ENCODE results near the gene GABRA5.
"Not testable (repeated sequence)": the region's sequence is repeated elsewhere in the genome, so short reads cannot be mapped to it uniquely, and the experiment has no call there.

The GABRA5 gene

DNA sequence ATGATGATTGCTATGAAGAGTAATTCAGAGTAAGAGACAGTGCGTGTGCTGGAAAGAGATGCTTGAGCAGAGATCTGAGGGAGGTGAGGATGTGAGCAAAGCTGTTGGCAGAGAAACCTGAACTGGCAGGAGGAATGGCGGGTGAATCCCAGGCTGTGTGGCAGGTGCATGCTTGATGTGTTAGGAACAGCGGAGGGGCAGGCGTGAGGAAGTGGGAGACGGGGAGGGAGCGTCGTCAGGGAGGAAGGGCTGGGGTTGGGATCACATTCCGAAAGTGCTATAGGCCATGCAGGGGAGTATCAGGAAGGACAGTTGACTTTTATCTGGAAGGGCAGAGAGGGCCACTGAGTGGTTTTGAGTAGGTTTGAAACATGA is 8.6 kb downstream of the GABRA5 start:
- no peak for DNase-seq (ENCODE audit: low spot score)

DNA sequence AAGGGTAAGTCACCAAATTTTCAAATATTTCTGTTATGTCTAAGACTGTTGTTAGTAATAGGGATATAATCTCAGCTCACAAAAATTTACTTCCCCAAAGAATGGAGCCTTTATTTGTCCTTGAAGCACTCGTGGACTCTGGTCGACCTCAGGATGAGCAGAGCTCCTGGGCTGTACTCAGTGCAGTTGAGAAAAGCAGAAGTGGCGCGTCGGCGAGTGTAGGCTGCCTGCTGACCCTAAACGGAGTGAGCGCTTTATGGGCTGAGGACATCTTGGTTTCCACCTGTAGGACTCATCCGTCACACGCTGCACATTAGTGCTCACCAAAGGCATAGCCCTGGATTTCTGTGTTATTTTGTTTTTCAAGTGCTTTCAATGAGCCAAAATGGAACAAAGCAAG is 11.0 kb downstream of the GABRA5 start:
- no peak for DNase-seq (ENCODE audit: low spot score)

DNA sequence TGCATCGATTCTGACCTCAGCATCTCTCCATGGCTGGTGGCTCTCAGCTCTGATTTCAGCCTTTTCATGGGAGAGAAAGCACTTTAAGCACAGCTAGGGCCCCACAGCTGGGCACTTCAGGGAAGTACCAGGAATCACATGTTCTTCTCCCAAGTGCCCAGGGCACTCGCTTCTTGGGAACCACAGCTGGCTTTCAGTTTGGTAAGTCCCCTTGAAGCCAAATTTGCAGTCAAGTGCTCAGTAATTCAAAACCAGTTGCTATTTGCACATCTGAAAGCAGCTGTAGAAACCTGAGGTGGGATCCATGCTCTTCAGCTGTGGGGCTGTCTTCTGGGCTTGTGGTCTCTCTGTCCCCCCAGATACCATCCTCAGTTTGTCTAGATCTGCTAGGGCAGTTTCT is 12.8 kb downstream of the GABRA5 start:
- DNase-seq (ENCODE audit: low spot score), result no peak

- no peak for DNase-seq (ENCODE audit: low spot score)
These were observed 15.2 kb downstream of the GABRA5 start for GRCh38 chr15:26882112-26882511.

DNA sequence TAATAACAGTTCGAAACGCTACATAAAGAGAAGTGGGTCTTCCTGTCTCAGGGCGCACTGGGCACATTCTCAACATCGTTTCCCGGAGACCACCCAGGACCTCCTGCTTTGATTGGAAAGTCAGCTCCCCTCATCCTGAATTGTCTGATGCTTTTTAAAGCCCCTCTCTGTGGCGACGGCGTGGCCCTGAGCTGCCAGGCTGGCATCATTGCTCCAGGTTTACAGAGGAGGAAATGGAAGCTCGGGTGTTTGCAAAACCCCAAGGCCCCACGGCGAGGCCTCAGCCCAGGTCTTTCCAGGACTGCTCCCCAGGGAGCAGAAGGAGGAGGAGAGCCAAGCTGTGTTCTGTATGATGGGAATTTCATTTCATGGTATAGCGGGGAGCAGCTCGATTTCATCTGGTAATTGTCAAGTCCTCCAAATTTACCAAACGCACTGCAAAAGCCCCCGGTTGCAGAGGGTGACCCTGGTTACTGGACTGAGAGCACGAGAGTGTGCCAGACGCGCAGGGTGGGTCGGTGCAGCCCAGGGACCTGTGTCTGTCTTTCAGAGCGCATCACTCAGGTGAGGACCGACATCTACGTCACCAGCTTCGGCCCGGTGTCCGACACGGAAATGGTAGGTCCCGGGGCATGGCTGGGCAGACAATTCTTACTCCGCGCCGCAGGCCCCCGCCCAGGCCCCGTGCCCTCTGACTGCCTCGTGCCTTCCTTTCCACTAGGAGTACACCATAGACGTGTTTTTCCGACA is 15.9 kb downstream of the GABRA5 start:
- no peak for DNase-seq (ENCODE audit: low spot score)

DNA sequence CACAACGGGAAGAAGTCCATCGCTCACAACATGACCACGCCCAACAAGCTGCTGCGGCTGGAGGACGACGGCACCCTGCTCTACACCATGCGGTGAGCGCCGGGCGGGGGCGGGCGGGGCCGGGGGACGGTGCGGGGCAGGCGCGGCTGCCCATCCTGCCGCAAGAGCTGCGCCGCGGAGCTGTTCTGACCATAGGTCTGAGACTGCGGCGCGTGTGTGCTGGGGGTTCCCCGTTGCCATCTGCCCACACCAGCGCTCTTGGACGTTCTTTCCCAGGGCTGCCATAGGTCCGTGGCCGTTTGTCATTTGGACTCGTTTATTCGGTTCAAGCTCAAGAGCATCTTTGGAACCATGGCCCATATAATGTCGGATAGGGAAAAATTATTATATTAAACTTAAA is 16.6 kb downstream of the GABRA5 start:
- no peak for DNase-seq (ENCODE audit: low spot score)

GRCh38 chr15:26886566-26886965 is 19.7 kb downstream of the GABRA5 start:
- DNase-seq (ENCODE audit: low spot score), result no peak

DNA sequence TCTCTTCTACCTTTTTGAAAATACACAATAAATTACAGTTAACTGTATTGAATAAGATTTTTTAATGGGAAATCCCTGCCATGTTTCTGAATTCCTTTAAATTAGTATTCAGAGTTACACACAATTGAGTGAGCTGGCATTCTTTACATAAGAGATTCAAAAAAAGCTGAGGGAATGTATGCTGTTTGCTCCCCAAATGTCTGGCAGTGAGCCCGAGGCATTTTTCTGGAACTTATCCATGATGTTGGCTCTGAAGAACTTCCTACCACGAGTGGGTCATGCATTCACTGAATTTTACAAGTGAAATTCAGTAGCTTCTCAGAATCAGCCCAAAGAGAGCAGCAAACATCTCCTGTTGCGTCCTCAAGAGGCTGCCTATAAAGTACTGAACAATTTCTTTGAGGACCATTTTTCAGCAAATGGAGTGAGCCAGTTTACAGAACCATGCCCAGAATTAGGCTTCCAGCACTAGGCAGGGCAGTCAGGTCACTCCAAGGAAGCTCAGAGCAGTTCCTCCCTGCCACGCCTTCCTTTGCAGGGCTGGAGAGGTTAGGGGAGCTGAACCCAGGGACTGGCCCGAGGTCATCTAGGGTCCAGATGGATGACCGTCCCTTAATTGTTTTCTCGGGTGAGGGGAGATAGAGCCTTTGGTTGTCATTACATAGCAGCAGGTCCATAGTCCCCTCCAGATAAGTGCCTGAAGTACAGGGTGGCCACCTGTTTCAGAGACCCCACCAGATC is 21.2 kb downstream of the GABRA5 start:
- no peak for DNase-seq (ENCODE audit: low spot score)

DNA sequence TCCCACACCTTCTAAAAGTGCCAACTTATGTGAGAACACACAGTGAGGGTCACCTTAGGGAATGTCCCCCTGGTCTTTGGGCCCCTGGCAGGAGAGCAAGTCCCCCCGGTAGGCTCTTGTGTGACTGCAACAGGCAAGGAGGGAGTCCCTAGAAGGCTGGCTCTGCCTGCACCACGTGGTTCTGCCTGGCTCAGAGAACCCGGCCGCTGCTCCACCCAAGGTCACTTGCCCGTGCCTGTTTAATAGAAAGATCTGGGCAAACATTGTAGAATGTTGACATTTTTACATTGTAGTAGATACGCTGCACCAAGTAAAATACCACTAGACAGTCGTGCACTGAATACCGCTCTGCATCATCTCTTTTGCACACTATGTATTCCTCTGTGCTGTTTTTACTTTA is 21.9 kb downstream of the GABRA5 start:
- DNase-seq (ENCODE audit: low spot score), result no peak

DNA sequence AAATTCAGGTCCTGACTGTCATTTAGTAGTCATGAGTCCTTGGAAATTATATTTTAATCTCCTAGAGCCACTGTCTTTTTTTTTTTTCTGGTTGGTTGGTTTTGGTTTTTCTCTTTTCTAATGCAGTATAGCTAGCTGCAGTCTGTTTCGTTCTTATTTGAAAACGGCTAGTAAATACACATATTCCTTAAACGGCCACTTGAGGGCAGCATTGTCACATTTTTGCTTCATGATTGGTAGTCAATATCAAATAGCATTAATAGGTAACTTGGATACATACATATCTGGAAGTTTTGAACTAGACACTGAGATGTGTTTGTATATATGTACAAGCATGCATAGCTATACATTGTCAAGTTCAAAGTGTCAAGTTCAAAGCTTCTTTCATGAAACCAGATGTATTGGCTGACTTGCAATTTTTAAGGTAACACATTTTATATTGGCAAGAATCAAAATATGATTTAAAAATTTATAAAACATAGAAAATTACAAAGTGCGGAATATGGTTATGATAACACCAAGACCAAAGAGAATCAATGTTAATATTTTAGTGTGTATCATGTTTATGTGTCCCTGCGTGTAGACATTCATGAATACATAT is 22.5 kb downstream of the GABRA5 start:
- DNase-seq (ENCODE audit: low spot score), result peak; percentile 69

GRCh38 chr15:26890451-26890850 is 23.6 kb downstream of the GABRA5 start:
- no peak for DNase-seq (ENCODE audit: low spot score)

DNA sequence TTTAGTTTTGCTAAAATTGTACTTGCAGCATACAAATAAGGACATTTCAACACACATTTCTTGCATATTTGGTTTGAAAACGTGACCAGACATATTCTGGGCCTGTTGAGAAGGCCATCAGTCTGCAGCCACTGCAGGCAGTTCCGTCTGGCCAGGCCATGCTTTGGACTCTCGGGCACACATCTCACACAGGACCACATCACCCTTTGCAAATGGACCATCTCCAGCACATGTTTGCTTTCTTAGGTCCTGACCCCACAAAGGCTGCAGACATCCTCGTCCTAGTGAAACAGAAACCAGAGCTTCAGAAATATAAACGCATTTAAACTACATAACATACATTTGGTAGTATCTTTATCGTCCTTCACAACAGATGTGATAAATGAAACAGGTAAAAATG is 24.1 kb downstream of the GABRA5 start:
- no peak for DNase-seq (ENCODE audit: low spot score)

DNA sequence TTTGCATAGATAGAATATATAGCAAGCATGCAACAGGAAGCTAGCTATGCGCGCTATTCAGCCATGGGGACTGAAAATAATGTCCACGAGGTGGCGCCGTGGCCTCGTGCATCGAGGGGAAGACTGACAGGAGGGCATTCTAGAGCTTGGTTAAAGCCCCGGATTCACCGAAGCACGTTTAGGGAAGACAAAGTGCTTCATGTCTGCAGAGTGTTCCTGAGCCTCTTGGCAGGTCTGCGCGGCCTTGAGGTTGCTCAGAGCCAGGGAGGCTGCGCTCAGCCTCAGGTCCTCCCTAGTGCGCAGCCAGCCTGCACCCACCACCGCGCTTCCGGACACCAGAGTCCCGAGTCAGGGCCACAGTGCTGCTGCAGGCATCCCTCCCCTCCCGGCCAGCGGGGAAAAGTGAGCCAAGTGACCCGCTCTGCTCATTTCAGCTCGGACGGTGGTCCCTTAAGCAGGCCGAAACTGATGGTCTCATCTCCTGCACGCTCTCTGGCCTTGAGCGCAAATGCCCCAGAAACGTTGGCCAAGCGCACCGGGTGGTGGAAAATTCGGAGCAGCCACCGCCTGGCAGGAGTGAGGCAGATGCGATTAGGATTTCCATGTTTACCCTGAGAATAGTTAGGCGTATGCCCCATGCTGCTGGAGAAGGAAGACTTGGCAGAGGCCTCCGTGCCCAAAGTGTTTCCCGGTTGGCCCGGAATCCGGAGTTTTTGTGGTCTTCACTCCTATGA is 24.8 kb downstream of the GABRA5 start:
- DNase-seq (ENCODE audit: low spot score), result peak; percentile 61

GRCh38 chr15:26892182-26892518 is 25.3 kb downstream of the GABRA5 start:
- DNase-seq (ENCODE audit: low spot score), result no peak

GRCh38 chr15:26892678-26893077 is 25.8 kb downstream of the GABRA5 start:
- DNase-seq (ENCODE audit: low spot score), result no peak

GRCh38 chr15:26893351-26894065 is 26.6 kb downstream of the GABRA5 start:
- no peak for DNase-seq (ENCODE audit: low spot score)

DNA sequence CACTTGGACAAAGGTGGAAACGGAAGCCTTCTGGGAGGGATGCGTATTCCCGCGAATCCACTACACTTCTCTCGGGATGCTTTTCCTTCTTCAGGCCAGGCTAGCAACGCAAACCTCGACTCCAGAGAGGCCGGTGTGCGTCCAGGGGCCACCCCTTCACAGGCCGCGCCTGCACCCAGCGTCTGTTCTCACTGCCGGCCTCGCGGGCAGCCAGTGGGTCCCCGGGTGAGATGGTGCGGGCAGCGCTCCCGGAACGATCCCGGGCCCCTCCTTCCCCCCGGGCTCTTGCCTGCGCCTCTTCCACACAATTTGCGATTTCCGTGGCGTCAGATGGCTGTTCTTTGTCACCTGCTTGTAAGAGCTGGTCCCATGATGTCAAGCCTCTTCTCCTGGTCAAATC is 27.3 kb downstream of the GABRA5 start:
- DNase-seq (ENCODE audit: low spot score), result no peak

DNA sequence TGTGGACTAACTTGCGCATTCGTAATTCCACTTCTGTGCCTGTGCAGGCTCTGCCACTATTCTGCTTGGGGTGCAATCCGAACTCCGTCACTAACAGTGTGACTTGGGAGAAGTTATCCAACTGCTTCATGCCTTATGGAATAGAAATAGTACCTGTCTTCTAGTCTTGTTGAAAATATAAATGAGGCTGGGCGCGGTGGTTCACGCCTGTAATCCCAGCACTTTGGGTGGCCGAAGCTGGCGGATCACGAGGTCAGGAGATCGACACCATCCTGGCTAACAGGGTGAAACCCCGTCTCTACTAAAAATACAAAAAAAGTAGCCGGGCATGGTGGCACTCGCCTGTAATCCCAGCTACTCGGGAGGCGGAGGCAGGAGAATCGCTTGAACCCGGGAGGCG is 28.5 kb downstream of the GABRA5 start:
- DNase-seq (ENCODE audit: low spot score), result not testable (repeated sequence)

- DNase-seq (ENCODE audit: low spot score), result no peak
These were observed 32.8 kb downstream of the GABRA5 start for GRCh38 chr15:26899658-26900057.

DNA sequence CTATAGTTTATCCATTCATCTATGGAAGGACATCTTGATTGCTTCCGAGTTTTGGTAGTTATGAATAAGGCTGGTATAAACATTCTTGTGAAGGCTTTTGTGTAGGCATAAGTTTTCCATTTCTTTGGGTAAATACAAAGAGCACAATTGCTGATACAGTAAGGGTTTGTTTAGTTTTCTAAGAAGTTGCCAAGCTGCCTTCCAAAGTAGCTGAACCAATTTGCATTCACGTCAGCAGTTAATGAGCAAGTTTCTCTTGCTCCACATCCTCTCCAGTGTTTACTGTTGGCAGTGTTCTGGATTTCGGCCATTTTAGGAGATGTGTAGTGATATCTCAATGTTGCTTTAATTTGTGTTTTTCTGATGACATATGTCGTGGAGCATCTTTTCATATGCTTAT is 34.2 kb downstream of the GABRA5 start:
- no peak for DNase-seq (ENCODE audit: low spot score)

DNA sequence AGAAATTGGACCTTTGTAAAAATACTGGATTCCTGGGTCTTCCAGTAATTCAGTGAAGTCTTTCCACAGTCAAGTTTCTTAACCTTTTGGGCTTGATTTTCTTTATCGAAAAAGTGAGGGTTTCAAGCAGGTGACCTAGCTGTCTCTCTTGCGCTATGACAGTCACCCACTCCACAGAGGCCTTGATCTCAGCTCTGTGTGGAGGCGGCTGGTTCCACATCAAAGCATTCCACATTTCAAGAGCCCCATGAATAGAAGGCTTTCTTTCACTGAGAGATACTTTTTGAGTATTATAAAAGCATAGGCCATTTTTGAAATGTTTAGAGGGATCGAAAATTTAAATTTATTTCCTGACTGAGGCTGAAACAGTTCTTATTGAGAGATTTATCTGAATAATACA is 43.9 kb downstream of the GABRA5 start:
- DNase-seq (ENCODE audit: low spot score), result no peak

GRCh38 chr15:26921433-26921832 is 54.6 kb downstream of the GABRA5 start:
- no peak for DNase-seq (ENCODE audit: low spot score)

Data from SK-N-DZ (cell line).